Mesenteric fat pad (tissue), 1 donor: Measurements from ENCODE around the gene LRCH1. TPM values are rescaled to one million over a fixed set of nuclear protein-coding genes. Genes with fewer than 3 reads are reported as not detected.

ENCODE experiments used
- DNase-seq: peaks from one replicate; pipeline ENCODE4 v3.0.0-alpha.2; 2020; ENCODE audit warnings: low spot score
- total RNA-seq: library from RNA; stranded (reverse); fragmentation: NEBNext Ultra II Directional; extraction: Animal tissue kit (Norgen Biotek cat#: 25700); gene quantifications from one replicate; pipeline ENCODE4 v1.2.1, GENCODE V29; 2021
- donor health status: DM: yes; HTN: yes; CAD: no.

The LRCH1 gene
- total RNA-seq, 1 donor from 2014 or later, result 21.0 TPM

DNA sequence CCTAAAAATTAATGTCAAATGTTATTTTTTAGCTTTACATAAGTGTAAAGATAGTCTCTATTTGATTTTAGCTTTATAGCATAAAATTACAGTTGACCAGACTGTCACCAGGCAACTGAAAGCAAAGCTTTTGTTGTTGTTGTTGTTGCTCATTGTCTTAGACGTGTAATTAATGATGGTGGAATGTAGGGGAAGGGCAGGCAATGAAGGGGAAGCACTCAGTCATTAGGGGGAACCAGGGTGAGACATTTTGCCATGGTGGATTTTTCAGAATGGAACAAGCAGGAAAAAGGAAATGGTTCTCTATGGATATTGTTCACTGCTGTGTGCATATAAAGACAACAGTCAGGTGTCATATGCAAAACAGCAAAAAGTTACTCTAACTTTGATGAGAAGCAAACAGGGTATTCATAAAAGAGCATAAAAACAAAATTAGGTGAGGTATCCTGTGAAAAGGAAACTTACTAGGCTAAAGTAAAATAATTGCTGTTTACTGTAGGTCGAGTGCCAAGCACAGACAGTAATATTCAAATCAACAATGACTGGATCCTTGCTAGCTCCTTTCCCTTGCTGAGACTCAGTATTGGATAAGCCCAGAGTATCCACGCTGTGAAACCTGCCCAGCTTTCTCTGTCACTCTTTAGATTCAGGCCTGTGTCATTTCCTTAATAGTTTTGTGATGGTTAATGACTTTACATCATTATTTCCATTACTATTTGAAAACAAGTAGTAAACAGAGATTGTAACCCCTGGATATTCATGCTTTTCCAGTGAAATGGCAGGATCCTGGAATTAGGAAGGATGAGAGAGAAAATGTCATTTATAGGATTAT, 110.5 kb downstream of the LRCH1 start:
- no peak for DNase-seq

DNA sequence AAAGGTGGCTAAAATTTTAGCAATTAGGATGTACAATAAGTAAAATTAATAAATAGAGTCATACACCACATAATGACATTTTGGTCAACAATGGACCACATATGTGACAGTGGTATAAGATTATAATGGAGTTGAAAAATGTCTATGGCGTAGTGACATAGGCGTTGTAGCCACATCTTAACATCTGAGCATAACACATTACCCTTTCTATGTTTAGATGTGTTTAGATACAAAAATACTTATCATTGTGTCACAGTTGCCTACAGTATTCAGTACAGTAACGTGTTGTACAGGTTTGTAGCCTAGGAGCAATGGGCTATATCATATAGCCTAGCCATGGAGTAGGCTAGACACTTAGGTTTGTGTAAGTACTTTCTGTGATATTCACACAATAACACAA, 111.2 kb downstream of the LRCH1 start:
- no peak for DNase-seq

DNA sequence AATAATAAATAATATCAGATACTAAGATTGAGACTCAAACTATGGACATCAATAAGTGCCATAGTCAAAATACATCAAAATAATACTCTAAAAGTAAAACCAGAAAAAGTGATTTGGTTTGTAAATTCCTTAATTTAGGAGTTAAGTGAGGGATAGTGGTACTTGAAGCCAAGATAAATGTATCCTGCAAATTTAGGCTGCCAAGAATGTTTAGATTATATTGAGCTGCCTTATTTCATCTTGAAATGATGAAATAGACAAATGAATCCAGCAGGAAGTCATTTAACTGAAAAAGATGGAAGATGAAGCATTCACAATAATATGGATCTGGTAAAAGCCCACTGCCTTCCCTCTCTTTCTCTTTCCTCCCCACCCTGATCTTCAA, 112.3 kb downstream of the LRCH1 start:
- no peak for DNase-seq

DNA sequence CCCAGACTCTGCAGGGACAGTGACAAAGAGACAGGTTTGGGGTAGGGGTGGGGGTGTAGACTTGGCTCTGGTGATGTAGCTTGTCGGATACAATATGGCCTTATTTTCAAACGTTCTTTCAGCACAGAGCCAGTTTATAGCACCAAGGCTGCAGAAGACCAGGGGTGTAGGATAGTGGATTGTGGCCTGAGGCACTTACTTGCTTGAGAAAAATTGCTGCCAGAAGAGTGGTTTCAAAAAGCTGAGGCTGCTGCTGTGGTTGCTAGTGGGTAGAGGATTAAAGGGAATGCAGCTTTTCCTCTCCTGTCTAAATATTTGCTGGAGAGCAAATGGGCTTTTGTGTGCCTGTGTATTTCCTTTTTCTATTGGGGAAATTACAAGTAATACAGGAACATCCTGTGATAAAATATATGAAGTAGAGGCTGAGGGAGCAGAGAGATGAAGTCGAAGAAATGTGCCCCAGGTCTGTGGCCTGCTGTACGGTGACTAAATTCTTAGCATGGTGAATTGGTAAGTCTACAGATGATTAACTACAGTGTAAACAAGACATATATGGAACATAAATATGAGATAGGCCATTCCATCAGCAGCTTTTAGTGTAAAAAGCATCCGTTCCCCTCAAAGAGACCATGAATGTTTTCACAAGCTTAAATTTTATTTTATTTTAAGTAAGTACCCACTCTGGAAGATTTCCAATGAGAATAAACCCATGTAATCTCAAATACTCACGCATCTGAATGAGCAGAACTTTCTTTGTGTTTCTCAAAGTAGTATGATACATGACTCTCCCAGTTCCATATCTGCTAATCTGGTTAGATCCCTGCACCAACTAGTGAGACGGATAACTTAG, 112.9 kb downstream of the LRCH1 start:
- DNase-seq, result no peak

DNA sequence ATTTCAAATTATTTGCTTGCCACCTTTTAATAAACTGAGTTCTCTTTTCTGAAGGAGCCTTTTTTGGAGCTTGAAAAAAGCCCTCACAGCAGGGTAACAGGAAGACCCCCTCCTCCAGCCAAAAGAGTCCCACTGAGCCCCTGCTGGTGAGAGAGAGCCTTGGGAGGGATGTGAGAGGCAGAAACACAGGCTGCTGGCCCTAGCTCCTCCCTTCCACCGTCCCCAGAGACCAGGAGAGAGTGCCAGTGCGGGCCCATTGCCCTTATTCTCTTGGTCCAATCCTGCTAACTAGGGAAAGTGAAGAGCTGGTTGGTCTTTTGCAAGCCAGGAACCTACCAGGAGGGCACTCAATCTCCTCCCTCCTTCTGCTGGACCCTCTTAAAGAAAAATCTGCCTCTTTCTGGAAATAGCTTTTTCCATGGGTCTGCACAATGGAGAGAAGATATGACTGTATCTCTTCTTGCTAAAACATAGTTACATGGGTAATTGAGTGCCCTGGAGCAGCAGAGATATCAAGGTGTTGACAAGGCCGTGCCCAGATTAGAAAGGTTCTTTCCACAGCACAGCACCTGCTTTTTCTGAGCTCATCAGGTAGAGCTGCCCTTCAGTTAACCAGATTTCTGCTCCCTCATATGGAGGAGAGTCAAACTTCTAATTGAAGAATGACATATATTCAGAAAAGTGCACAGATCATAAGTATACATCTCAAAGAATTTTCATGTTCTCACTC, 113.9 kb downstream of the LRCH1 start:
- no peak for DNase-seq

DNA sequence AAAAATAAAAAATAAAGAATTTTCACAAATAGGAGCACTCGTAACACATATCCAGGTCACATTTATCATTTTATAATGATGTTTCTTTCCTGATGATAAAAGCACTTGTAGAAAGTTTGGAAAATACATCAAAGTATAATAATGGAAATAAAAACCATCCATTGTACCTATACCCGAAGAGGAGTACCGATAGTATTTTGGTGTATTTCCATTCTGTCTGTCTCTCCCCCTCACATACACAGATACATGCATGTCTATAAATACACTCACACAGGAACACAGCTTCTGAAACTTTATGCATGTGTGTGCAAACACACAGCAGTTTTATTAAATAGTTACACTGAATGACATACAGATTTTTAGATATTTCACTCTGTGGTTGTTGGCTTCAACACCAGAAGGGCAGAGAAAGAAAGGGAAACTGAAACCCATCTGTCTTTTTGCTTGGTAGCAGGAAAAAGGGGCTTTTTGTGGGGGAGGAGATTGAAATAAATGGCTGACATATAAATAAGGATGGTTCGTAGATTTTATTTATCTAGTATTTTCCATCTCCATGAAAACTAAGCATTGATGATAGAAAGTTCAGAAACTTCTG, 114.8 kb downstream of the LRCH1 start:
- no peak for DNase-seq

DNA sequence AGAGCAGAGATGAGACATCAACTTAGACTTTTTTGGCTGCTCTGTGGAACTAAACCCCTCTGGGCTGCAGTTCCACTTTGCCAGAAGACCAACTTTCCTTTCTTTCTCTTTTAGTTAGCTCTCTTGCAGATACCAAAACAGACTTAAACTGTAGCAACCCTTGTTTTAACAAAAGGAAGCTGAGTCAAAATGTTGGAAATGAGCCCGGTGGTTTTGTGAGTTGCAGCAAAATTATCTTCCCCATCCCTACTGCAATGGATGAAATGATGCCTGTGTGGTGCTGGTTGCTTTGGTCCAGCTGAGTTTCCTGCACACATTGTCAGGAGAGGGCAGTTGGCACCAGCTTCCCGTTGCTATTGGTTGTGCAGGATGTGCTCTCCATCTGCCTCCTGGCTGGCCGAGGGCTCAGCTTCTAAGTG, 115.3 kb downstream of the LRCH1 start:
- no peak for DNase-seq

DNA sequence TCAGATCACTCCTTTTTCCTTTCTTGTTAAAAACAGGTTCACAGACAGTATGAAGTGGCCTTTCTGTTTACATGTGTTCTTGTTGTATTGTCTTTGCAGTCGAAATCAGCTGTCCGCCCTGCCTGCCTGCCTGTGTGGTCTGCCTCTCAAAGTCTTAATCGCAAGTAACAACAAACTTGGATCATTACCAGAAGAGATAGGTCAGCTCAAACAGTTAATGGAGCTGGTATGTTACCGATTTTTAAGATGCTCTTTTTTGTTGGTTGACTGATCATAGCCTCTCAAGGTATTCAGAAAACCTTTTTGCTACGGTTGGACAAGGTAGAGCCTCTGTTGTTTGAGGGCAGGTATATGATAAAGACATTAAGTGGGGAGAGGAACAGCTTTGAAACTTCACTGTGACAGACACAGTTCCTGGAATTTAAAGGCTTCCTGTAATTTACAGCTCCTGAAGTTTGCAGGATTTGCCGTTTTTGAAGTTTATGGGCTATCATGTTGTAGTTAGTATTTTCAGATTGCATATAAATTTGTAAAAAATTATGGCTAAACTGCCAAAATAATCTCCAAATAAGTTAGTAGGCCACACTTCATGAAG, 116.1 kb downstream of the LRCH1 start:
- no peak for DNase-seq

DNA sequence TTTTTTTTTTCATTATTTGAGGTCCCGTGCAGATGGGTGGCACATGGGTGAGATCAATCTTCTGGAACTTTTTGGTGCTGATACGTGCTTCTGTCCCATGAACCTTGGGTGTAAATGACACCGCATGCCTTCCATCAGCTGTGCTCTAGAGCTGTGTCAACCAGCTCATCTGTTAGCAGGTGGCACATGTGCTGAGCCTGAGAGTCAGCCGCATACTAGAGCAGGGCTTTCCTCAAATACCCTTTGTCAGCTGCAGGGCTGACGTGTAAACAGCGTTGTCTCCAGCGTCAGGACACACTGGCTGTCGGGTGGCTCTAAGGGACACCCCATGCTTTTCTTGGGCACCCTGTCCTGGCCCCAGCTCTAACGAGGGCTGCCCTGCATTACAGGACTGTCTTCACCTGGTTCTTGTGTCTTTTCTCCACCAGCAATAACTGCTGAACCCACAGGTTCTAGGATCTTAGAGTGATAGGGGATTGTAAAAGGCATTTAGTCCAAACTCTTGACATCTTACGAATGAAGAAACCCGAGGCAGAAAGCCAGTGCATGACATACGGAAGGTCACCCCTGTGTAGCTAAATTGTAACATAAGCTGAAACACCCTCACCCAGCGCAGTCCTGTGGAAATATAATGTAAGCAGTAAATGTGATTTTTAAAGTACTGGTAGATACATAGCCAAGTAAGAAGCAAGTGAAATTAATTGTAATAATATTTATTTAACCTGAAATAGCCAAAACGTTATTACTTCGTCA, 119.5 kb downstream of the LRCH1 start:
- DNase-seq, result no peak

DNA sequence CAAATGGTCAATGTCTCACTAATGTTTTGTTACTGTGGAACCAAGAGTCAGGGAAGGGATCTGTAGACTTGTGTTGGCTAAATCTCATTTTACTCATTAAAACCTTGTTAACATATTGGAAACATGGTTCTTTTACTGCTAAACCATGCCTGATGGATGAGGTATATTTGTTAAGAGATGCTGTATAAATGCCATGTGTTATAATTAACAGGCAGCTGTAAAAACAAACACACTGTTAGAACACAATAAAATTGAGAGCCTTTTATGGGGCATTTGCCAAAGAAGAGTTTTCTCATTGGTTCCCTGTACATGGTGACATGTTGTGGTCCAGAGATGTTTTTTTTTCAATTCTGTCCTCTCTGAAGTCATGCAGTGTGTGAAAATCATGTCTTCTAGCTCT, 122.0 kb downstream of the LRCH1 start:
- no peak for DNase-seq

DNA sequence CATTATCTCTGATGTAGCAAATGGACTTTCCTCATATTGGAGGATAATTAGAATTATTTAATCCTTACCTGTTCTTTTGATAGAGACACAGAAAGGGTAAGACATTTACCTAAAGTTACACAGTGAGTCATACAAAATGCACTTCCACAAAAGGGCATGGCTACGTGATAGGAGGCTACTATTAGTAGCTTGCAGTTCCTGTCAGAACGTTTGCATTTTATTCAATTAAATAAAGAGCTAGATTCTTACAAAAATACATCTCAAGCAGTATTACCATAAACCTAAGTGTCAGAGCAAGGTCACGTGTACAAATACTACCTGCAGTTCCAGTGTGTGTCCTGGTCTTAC, 123.4 kb downstream of the LRCH1 start:
- no peak for DNase-seq

DNA sequence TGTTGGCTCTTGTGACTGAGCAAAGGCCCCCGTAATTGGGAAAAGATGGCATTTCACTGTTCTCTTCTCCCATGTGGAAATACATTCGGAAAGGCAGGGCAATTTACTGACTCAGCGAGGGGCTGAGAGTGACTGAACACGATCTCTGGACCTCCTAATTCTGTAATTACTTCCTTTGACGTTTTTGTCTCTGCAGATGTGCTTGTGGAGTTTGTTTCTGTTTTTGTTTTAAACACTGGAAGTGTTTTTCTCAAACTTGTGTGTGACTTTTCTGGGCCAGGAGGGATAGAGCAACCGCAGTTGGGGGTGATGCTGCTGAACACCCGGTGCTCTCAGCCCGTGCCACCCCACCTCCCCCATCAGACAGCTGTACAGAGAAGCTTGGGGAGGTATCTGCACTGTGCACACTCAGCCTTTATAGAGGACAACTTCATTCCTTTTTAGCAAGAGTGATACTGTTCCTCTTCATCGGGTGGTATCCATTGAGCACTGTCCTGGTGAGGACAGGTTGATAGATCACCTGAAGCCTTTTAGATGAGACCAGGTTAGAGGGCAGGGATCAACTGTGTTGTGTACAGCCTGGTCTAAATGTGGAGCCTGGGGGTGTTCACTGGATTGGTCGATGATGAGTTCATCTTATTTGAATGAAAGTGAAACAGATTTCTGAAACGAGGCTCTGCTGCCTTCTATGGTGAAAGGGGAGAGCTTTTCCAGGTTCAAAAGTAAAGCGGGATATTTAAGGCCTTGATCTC, 126.6 kb downstream of the LRCH1 start:
- no peak for DNase-seq

DNA sequence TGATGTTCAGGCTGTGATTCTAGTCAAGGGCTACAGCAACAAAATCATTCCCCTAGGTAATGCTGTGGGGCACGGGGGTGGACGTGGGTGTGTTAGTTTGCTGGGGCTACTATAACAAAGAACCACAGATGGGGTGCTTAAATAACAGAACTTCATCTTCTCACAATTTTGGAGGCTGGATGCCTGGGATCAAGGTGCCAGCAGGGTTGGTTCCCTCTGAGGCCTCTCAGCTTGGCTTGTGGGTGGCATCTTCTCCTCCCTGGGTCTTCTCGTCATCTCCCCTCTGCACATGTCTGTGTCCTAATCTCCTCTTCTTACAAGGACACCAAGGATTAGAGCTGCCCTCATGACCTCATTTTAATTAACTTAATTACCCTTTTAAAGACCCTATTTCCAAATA, 129.0 kb downstream of the LRCH1 start:
- no peak for DNase-seq

DNA sequence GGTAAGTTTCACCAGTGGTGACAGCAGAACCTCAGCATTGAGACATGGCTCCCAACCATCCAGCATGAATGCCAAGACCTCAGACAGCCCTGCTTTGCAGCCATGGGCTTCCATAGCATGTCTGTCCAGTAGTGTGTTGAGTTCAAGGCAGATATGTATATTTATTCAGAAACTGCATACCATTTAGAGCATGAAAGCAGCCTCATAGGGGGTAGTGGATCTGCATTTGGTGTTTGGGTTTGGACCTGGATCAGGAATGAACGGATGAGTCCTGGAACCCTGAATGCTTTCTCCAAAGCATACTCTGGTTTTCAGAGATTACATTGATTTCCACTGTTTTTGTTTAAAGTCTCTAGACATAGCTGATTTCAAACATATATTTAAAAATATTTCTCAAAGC, 129.7 kb downstream of the LRCH1 start:
- no peak for DNase-seq

DNA sequence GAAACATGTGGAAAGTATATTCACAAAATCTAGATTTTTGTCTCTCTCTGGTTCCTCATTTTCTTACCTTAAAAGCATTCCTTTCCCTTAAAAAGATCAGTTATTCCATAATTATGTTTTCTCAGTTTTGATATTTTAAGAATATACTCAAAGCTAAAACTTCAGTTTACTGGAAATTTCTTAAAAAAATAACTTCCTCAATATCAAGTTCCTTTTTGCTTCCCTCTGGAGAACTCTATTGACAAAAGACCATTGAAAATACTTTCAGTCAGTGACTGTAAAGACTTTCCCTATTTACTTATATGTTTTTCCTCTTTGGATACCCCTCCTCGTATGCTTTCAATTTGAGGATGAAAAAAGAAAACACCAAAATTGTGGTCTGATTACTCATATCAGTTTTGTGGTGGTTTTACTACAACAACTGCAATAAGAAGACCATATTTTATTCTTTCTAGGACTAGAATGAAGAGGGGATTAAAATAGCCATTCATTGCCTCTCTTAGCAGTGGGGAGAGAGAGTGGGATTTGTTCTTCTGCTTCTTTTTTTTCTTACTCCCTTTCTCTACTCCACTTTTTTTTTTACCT, 130.8 kb downstream of the LRCH1 start:
- DNase-seq, result no peak

DNA sequence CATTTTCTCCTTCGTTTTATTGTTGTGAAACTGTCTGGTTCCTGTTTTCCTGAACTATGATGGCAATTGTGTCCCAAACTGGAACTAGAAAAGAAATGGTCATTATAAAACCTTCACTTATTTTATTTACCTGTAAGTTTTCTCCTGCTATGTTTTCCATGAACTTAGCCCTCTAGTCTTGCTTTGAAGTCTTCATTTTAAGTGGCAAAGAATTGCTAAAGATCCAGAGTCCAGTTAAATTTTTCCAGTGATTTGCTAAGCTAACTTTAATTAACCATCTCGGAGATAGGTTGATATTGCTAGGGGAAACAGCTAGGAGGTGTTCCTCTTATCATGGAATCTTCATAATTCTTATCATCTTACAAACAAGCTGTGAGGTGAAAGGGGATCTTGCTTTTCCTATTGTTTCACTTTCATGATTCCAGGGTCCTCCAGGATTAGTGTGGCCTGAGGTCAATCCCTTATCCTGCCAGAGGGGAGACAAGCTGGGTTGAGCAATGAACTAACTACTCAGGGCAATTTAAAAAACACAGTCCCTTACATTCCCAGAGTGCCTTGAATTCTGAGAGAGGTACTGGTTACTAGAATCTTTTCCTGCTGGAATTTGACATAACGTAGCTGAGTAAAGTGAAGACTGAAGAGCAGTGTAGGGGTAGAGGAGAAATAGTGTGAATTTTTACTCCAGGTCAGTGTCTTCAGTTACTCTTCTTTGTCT, 131.5 kb downstream of the LRCH1 start:
- DNase-seq, result no peak

DNA sequence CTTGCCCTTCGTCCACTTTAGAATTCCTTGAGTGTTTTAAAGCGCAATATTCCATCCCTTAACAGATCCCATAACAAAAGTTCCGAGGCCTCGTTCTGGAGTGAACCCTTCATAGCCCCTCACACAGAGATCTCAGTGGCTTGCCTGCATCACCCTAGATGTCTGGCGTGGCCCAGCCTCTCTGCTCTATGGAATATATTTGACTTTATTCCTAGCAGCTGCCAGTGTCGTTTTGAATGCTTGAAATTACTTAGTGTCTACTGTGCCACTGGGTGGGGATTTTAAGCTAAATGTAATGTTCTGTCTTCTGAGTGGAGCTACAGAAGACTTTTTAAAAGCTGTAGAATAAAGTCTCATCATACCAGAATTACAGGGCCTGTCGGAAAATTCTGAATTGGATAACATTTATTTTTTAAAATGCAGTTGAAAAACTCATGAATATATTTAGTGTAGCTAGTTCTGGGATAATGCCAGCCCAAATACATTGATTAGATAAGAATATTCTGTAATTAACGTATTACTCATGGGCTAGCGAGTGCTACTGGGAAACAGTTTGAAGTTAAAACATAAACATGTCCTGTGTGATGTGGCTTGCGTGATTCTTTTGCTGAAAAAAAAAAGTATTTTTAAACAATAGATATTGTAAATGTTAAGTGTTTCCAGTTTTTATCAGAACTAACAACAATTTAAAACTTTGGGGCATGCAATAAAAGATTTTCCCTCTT, 132.2 kb downstream of the LRCH1 start:
- no peak for DNase-seq

DNA sequence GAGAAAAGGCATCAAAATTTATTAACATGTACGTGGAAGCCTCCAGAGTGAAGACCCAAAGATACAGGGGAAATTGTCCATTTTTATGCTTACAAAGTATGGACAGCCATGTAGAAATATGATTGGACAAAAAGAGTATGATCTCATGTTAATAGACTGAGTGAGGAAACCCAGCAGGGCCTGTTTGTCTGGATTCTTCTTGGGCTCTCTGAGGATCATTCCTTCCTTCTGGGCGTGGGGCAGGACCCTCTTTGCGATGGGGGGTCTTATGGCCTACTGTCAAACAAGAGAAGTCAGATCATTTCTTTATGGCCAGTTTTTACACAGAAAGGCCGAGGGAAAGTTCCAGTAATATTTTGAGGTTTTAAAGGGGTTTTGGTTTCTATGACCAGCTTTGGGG, 133.2 kb downstream of the LRCH1 start:
- no peak for DNase-seq
